SK-N-SH treated with all-trans-retinoic acid at 6 μM for 48 hours (cell line): ENCODE data around the gene TFAP2B.

Experiments used
- ATAC-seq: fragments of 200-7000 bp; cut with Tn5 transposase; 3 replicates; pipeline ENCODE4 v1.9.1; 2020; ENCODE audit warnings: mild to moderate bottlenecking, moderate library complexity
- ARNTL ChIP-seq: fragments of 450-650 bp; formaldehyde crosslinking; IDR thresholded peaks from 2 replicates; pipeline ENCODE4 v1.5.0; 2020; ENCODE audit warnings: low read depth, mild to moderate bottlenecking, moderate library complexity, borderline replicate concordance
- BACH2 ChIP-seq: fragments of 250-450 bp; sonication (Bioruptor Pico); IDR thresholded peaks from 2 replicates; pipeline ENCODE4 v1.9.0; 2021; ENCODE audit warnings: mild to moderate bottlenecking, borderline replicate concordance
- CSDC2 ChIP-seq: fragments of 250-450 bp; sonication (Bioruptor Pico); IDR thresholded peaks from 2 replicates; pipeline ENCODE4 v1.5.0; 2020; ENCODE audit warnings: mild to moderate bottlenecking, moderate library complexity
- ESRRG ChIP-seq: fragments of 250-450 bp; sonication (Bioruptor Pico); IDR thresholded peaks from 2 replicates; pipeline ENCODE4 v1.6.1; 2021; ENCODE audit warnings: mild to moderate bottlenecking
- GLIS3 ChIP-seq: fragments of 250-450 bp; sonication (Bioruptor Pico); IDR thresholded peaks from 2 replicates; pipeline ENCODE4 v1.5.0; 2020; ENCODE audit warnings: mild to moderate bottlenecking, moderate library complexity
- ISL1 ChIP-seq: fragments of 250-450 bp; sonication (Bioruptor Pico); IDR thresholded peaks from 2 replicates; pipeline ENCODE4 v2.1.2; 2022; ENCODE audit warnings: mild to moderate bottlenecking, moderate library complexity
- OSR1 ChIP-seq: fragments of 250-450 bp; sonication (Bioruptor Pico); IDR thresholded peaks from 2 replicates; pipeline ENCODE4 v1.8.0; 2022; ENCODE audit warnings: moderate library complexity, mild to moderate bottlenecking, inconsistent platforms
- PPARA ChIP-seq: fragments of 250-450 bp; sonication (Bioruptor Pico); IDR thresholded peaks from 2 replicates; pipeline ENCODE4 v1.5.0; 2020; ENCODE audit warnings: mild to moderate bottlenecking, borderline replicate concordance
- RARB ChIP-seq: fragments of 250-450 bp; sonication (Bioruptor Pico); IDR thresholded peaks from 2 replicates; pipeline ENCODE4 v1.8.0; 2021; ENCODE audit warnings: mild to moderate bottlenecking, moderate library complexity
- SNAI2 ChIP-seq: fragments of 250-450 bp; sonication (Bioruptor Pico); IDR thresholded peaks from 2 replicates; pipeline ENCODE4 v1.5.0; 2020; ENCODE audit warnings: mild to moderate bottlenecking, moderate library complexity
- TCF4 ChIP-seq: fragments of 250-450 bp; sonication (Bioruptor Pico); IDR thresholded peaks from 2 replicates; pipeline ENCODE4 v1.8.0; 2021; ENCODE audit warnings: mild to moderate bottlenecking, moderate library complexity, borderline replicate concordance
- TOX ChIP-seq: fragments of 250-450 bp; sonication (Bioruptor Pico); IDR thresholded peaks from 2 replicates; pipeline ENCODE4 v1.8.0; 2021; ENCODE audit warnings: mild to moderate bottlenecking, moderate library complexity, borderline replicate concordance
- ZC3H10 ChIP-seq: fragments of 250-450 bp; sonication (Bioruptor Pico); IDR thresholded peaks from 2 replicates; pipeline ENCODE4 v1.5.1; 2021; ENCODE audit warnings: mild to moderate bottlenecking, moderate library complexity
- ZFP30 ChIP-seq: fragments of 450-650 bp; formaldehyde crosslinking; IDR thresholded peaks from 2 replicates; pipeline ENCODE4 v1.5.0; 2022; ENCODE audit warnings: mild to moderate bottlenecking, moderate library complexity
- ZNF565 ChIP-seq: fragments of 450-650 bp; formaldehyde crosslinking; conservative IDR thresholded peaks from 2 replicates; pipeline ENCODE4 v1.5.0; 2020; ENCODE audit warnings: low read depth, mild to moderate bottlenecking, moderate library complexity
- ZNF70 ChIP-seq: fragments of 450-650 bp; formaldehyde crosslinking; IDR thresholded peaks from 2 replicates; pipeline ENCODE4 v1.5.0; 2020; ENCODE audit warnings: mild to moderate bottlenecking, moderate library complexity
- ZNF8 ChIP-seq: fragments of 450-650 bp; formaldehyde crosslinking; IDR thresholded peaks from 2 replicates; pipeline ENCODE4 v1.5.0; 2020; ENCODE audit warnings: mild to moderate bottlenecking, moderate library complexity
- TF ChIP-seq, protein P1 (sequence below): fragments of 250-450 bp; sonication (Bioruptor Pico); IDR thresholded peaks from 2 replicates; pipeline ENCODE4 v1.8.0; 2020; ENCODE audit warnings: mild to moderate bottlenecking, moderate library complexity, borderline replicate concordance
- TF ChIP-seq, protein P2 (sequence below): fragments of 250-450 bp; sonication (Bioruptor Pico); IDR thresholded peaks from 2 replicates; pipeline ENCODE4 v1.5.1; 2020; ENCODE audit warnings: low read depth, mild to moderate bottlenecking, moderate library complexity
- TF ChIP-seq, protein P3 (sequence below): fragments of 250-450 bp; sonication (Bioruptor Pico); IDR thresholded peaks from 2 replicates; pipeline ENCODE4 v1.5.1; 2021; ENCODE audit warnings: mild to moderate bottlenecking, moderate library complexity
- TF ChIP-seq, protein P4 (sequence below): fragments of 250-450 bp; sonication (Bioruptor Pico); IDR thresholded peaks from 2 replicates; pipeline ENCODE4 v1.5.0; 2020; ENCODE audit warnings: mild to moderate bottlenecking, moderate library complexity
- TF ChIP-seq, protein P5 (sequence below): fragments of 250-450 bp; sonication (Bioruptor Pico); IDR thresholded peaks from 2 replicates; pipeline ENCODE4 v1.8.0; 2021; ENCODE audit warnings: low read depth, mild to moderate bottlenecking, moderate library complexity, borderline replicate concordance

Gene TFAP2B

DNA sequence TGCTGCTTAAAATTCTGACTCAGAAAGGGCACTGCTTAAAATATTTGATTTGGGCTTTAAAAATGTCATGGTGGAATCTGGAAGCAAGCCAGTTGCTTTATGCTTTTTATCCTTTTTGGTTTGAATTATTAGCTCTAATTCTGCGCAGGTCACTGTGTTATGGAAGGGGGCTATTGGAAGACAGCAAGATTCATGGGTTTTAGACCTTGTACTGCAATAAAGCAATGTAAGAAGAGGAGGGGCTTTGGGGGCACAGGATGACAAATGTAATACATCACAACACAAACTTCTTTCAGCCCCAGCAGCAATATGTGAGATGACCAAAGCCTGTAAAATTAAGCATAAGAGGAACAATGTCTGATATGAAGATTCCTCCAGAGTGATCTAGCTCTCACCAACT, 68.4 kb downstream of the TFAP2B start:
- ATAC-seq: no peak
- TF ChIP-seq BACH2: no peak
- TF ChIP-seq, protein P1, sequence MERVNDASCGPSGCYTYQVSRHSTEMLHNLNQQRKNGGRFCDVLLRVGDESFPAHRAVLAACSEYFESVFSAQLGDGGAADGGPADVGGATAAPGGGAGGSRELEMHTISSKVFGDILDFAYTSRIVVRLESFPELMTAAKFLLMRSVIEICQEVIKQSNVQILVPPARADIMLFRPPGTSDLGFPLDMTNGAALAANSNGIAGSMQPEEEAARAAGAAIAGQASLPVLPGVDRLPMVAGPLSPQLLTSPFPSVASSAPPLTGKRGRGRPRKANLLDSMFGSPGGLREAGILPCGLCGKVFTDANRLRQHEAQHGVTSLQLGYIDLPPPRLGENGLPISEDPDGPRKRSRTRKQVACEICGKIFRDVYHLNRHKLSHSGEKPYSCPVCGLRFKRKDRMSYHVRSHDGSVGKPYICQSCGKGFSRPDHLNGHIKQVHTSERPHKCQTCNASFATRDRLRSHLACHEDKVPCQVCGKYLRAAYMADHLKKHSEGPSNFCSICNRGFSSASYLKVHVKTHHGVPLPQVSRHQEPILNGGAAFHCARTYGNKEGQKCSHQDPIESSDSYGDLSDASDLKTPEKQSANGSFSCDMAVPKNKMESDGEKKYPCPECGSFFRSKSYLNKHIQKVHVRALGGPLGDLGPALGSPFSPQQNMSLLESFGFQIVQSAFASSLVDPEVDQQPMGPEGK: no peak
- TF ChIP-seq SNAI2 (CRISPR knock-in tag): no peak
- no peak for TF ChIP-seq TOX (CRISPR knock-in tag)
- no peak for TF ChIP-seq ISL1 (CRISPR knock-in tag)
- TF ChIP-seq PPARA: no peak
- TF ChIP-seq RARB: no peak
- TF ChIP-seq OSR1 (CRISPR knock-in tag): no peak
- no peak for TF ChIP-seq CSDC2 (CRISPR knock-in tag)
- no peak for TF ChIP-seq ARNTL (CRISPR knock-in tag)
- TF ChIP-seq ESRRG (CRISPR knock-in tag): no peak
- TF ChIP-seq TCF4 (CRISPR knock-in tag): no peak
- no peak for TF ChIP-seq ZNF70

DNA sequence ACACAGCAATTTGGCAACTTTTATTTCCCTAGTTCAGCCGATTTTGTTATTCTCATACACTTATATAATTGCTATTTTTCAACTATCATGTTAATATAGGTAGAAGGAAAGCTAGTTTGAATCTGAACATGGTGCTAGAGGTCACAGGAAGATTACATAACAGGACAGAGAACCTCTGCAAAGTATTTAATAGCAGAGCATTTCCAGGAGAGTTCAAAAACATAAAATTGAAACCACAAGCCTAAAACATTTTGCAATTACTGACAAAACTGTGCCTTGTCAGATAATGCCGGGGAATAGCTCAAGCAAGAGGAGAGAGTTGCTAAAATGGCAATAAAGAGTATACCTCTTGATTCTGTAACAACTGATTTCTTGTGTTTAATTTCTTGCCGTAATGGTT, 70.8 kb downstream of the TFAP2B start:
- TF ChIP-seq ISL1 (CRISPR knock-in tag) (no peak), ARNTL (CRISPR knock-in tag) (no peak), ESRRG (CRISPR knock-in tag) (no peak), ZFP30 (CRISPR knock-in tag) (no peak), PPARA (no peak), TOX (CRISPR knock-in tag) (no peak), SNAI2 (CRISPR knock-in tag) (no peak), OSR1 (CRISPR knock-in tag) (no peak)
- TF ChIP-seq, protein P2, sequence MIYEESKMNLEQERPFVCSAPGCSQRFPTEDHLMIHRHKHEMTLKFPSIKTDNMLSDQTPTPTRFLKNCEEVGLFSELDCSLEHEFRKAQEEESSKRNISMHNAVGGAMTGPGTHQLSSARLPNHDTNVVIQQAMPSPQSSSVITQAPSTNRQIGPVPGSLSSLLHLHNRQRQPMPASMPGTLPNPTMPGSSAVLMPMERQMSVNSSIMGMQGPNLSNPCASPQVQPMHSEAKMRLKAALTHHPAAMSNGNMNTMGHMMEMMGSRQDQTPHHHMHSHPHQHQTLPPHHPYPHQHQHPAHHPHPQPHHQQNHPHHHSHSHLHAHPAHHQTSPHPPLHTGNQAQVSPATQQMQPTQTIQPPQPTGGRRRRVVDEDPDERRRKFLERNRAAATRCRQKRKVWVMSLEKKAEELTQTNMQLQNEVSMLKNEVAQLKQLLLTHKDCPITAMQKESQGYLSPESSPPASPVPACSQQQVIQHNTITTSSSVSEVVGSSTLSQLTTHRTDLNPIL (CRISPR knock-in tag): no peak
- TF ChIP-seq, protein P3, sequence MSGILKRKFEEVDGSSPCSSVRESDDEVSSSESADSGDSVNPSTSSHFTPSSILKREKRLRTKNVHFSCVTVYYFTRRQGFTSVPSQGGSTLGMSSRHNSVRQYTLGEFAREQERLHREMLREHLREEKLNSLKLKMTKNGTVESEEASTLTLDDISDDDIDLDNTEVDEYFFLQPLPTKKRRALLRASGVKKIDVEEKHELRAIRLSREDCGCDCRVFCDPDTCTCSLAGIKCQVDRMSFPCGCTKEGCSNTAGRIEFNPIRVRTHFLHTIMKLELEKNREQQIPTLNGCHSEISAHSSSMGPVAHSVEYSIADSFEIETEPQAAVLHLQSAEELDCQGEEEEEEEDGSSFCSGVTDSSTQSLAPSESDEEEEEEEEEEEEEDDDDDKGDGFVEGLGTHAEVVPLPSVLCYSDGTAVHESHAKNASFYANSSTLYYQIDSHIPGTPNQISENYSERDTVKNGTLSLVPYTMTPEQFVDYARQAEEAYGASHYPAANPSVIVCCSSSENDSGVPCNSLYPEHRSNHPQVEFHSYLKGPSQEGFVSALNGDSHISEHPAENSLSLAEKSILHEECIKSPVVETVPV (CRISPR knock-in tag): no peak
- TF ChIP-seq, protein P4, sequence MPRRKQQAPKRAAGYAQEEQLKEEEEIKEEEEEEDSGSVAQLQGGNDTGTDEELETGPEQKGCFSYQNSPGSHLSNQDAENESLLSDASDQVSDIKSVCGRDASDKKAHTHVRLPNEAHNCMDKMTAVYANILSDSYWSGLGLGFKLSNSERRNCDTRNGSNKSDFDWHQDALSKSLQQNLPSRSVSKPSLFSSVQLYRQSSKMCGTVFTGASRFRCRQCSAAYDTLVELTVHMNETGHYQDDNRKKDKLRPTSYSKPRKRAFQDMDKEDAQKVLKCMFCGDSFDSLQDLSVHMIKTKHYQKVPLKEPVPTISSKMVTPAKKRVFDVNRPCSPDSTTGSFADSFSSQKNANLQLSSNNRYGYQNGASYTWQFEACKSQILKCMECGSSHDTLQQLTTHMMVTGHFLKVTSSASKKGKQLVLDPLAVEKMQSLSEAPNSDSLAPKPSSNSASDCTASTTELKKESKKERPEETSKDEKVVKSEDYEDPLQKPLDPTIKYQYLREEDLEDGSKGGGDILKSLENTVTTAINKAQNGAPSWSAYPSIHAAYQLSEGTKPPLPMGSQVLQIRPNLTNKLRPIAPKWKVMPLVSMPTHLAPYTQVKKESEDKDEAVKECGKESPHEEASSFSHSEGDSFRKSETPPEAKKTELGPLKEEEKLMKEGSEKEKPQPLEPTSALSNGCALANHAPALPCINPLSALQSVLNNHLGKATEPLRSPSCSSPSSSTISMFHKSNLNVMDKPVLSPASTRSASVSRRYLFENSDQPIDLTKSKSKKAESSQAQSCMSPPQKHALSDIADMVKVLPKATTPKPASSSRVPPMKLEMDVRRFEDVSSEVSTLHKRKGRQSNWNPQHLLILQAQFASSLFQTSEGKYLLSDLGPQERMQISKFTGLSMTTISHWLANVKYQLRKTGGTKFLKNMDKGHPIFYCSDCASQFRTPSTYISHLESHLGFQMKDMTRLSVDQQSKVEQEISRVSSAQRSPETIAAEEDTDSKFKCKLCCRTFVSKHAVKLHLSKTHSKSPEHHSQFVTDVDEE: no peak
- TF ChIP-seq, all 23 proteins: peak for 0
- no peak for ATAC-seq

DNA sequence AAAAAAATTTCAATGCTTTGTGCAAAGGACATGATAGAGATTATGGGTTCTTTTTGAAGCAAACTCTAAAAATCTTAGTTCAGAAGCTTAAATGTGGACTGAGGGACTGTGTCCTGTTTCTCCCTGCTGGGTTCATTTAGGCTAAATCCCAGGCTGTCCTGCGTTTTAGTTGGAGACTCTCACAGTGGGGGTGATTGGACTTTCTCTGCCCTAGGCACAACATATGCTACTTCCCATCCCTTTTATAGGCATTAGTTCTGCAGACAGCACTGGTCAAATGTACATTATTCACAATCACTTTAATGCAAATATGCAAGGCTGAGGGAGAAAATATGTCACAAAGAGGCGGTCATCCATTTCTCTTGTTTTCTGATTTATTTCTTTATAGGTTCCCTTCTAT, 71.3 kb downstream of the TFAP2B start:
- ATAC-seq: no peak
- TF ChIP-seq ZNF8: no peak
- TF ChIP-seq ZNF565: no peak
- TF ChIP-seq, protein P3 (CRISPR knock-in tag): no peak
- TF ChIP-seq ZC3H10 (CRISPR knock-in tag): no peak
- TF ChIP-seq, protein P5, sequence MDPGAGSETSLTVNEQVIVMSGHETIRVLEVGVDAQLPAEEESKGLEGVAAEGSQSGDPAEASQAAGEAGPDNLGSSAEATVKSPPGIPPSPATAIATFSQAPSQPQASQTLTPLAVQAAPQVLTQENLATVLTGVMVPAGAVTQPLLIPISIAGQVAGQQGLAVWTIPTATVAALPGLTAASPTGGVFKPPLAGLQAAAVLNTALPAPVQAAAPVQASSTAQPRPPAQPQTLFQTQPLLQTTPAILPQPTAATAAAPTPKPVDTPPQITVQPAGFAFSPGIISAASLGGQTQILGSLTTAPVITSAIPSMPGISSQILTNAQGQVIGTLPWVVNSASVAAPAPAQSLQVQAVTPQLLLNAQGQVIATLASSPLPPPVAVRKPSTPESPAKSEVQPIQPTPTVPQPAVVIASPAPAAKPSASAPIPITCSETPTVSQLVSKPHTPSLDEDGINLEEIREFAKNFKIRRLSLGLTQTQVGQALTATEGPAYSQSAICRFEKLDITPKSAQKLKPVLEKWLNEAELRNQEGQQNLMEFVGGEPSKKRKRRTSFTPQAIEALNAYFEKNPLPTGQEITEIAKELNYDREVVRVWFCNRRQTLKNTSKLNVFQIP (CRISPR knock-in tag): no peak
- TF ChIP-seq GLIS3 (CRISPR knock-in tag): no peak
- no peak for TF ChIP-seq TCF4 (CRISPR knock-in tag)
- TF ChIP-seq, protein P4: no peak
- TF ChIP-seq, protein P2 (CRISPR knock-in tag): no peak
